Lower lobe of right lung (tissue), 2 donors: ENCODE results near the gene C22orf31. TPM values are rescaled to one million over a fixed set of nuclear protein-coding genes. Genes with fewer than 3 reads are reported as not detected.

Experiments used
- ATAC-seq, 2 donors: fragments of 200-7000 bp; cut with Tn5 transposase; one replicate each; pipeline ENCODE4 v1.9.1; 2020 to 2022; ENCODE audit warnings: mild to moderate bottlenecking in 2 of 2, moderate library complexity in 2 of 2
- DNase-seq: peaks from one replicate; pipeline ENCODE4 v3.0.0-alpha.2; 2020
- H3K27ac ChIP-seq: fragments of 200-600 bp; one replicate; pipeline ENCODE4 v1.8.0; 2022
- H3K27me3 ChIP-seq: fragments of 200-600 bp; one replicate; pipeline ENCODE4 v1.8.0; 2022; ENCODE audit warnings: low read depth
- H3K36me3 ChIP-seq: fragments of 200-600 bp; one replicate; pipeline ENCODE4 v1.8.0; 2022; ENCODE audit warnings: mild to moderate bottlenecking
- H3K4me1 ChIP-seq: fragments of 200-600 bp; one replicate; pipeline ENCODE4 v1.8.0; 2022
- H3K4me3 ChIP-seq: fragments of 200-600 bp; one replicate; pipeline ENCODE4 v1.8.0; 2022; ENCODE audit warnings: mild to moderate bottlenecking
- H3K9me3 ChIP-seq: fragments of 200-600 bp; one replicate; pipeline ENCODE4 v1.8.0; 2022
- intact Hi-C: fragments of 100-400 bp; cut with DNase I; formaldehyde crosslinking; loops from one replicate; pipeline ENCODE4 v1.11.0; 2022
- long read RNA-seq: library from polyadenylated mRNA; unstranded; transcript quantifications from one replicate; pipeline ENCODE4 v2.0.0, GENCODE V29; 2021
- total RNA-seq: library from RNA; stranded (reverse); fragmentation: NEBNext Ultra II Directional; extraction: Animal tissue kit (Norgen Biotek cat#: 25700); gene quantifications from one replicate; pipeline ENCODE4 v1.2.1, GENCODE V29; 2021
- TF ChIP-seq, protein P1 (sequence below): fragments of 200-600 bp; IDR thresholded peaks from one replicate; pipeline ENCODE4 v1.8.0; 2022; ENCODE audit warnings: antibody characterized with exemption, mild to moderate bottlenecking
- donor health status: DM: no; HTN: yes; CAD: no; lungs with severe emphysema.

C22orf31 gene
- total RNA-seq: not detected
- long read RNA-seq: 0 reads

GRCh38 chr22:29061773-29062172 lies at the start of gene C22orf31:
Gene C22orf31, minus strand, starts transcription at chr22:29061831. Its CDS starts 39 bp downstream, at chr22:29061792.
- no peak for ATAC-seq
- no peak for DNase-seq
- intact Hi-C loops: no loop called here
- H3K27ac ChIP-seq: no peak within 1 kb of the TSS
- TF ChIP-seq, protein P1, sequence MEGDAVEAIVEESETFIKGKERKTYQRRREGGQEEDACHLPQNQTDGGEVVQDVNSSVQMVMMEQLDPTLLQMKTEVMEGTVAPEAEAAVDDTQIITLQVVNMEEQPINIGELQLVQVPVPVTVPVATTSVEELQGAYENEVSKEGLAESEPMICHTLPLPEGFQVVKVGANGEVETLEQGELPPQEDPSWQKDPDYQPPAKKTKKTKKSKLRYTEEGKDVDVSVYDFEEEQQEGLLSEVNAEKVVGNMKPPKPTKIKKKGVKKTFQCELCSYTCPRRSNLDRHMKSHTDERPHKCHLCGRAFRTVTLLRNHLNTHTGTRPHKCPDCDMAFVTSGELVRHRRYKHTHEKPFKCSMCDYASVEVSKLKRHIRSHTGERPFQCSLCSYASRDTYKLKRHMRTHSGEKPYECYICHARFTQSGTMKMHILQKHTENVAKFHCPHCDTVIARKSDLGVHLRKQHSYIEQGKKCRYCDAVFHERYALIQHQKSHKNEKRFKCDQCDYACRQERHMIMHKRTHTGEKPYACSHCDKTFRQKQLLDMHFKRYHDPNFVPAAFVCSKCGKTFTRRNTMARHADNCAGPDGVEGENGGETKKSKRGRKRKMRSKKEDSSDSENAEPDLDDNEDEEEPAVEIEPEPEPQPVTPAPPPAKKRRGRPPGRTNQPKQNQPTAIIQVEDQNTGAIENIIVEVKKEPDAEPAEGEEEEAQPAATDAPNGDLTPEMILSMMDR: no peak
- no peak within 1 kb of the TSS for H3K4me3 ChIP-seq
- no peaks in the 10 kb centered on the region for H3K4me1 ChIP-seq
- no peaks in the 10 kb centered on the region for H3K9me3 ChIP-seq
- H3K27me3 ChIP-seq: no peaks in the 10 kb centered on the region
- no peaks in the 10 kb centered on the region for H3K36me3 ChIP-seq

- H3K4me1 ChIP-seq: no peaks in the 10 kb centered on the region
- H3K9me3 ChIP-seq: no peaks in the 10 kb centered on the region
- DNase-seq (no peak), ATAC-seq (no peak)
- H3K27ac ChIP-seq: no peak overlapping the region
- intact Hi-C loops: no loop called here
- H3K27me3 ChIP-seq: no peaks in the 10 kb centered on the region
- H3K4me3 ChIP-seq: no peak overlapping the region
- TF ChIP-seq, protein P1: no peak
- no peaks in the 10 kb centered on the region for H3K36me3 ChIP-seq
Measured at GRCh38 chr22:29110946-29111345, 49.3 kb upstream of the C22orf31 start.

GRCh38 chr22:29109822-29110221 lies 48.2 kb upstream of the C22orf31 start:
- Histone ChIP-seq H3K4me1 (no peaks in the 10 kb centered on the region), H3K4me3 (no peak overlapping the region), H3K9me3 (no peaks in the 10 kb centered on the region), H3K36me3 (no peaks in the 10 kb centered on the region), H3K27ac (no peak overlapping the region), H3K27me3 (no peaks in the 10 kb centered on the region)
- TF ChIP-seq, protein P1: no peak
- intact Hi-C loops: no loop called here
- no peak for ATAC-seq
- DNase-seq: no peak

DNA sequence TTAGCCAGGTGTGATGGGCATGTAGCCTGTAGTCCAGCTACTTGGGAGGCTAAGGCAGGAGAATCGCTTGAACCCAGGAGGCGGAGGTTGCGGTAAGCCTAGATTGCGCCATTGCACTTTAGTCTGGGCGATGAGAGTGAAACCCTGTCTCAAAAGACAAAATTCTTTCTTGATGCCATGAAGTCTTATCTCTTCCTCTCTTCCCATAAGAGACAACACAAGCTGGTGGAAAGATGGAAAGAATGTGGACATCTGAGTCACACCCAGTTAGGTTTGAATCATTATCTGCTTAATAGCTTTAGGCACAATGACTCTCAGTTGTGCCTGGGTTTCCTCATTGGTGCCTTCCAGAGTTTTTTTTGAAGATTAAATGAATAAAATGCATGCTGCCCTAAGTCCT lies 46.5 kb upstream of the C22orf31 start:
- no peak overlapping the region for H3K27ac ChIP-seq
- intact Hi-C loops: no loop called here
- no peak for DNase-seq
- no peaks in the 10 kb centered on the region for H3K9me3 ChIP-seq
- no peaks in the 10 kb centered on the region for H3K4me1 ChIP-seq
- TF ChIP-seq, protein P1: no peak
- ATAC-seq: no peak
- no peak overlapping the region for H3K4me3 ChIP-seq
- H3K27me3 ChIP-seq: no peaks in the 10 kb centered on the region
- H3K36me3 ChIP-seq: no peaks in the 10 kb centered on the region

DNA sequence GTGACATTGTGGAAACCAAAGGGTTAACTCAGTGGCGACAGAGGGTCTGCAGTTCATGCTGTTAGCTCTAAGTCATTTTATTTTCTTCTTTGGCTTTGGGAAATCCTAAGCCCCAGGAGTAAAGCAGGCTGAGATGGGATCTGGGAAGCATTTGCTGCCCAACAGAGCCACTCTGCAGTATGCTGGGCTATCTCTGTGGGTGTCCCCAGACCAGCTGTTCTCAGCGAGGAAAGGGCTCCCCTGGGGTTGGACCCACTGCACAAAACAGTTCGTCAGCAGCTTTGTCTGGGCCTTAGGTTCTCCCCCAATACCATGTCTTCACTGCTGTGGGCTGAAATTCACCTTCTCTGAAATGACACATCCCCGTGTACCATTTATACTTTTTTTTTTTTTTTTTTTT lies 45.2 kb upstream of the C22orf31 start:
- Histone ChIP-seq H3K27me3 (no peaks in the 10 kb centered on the region), H3K27ac (no peak overlapping the region), H3K4me3 (no peak overlapping the region), H3K36me3 (no peaks in the 10 kb centered on the region), H3K4me1 (no peaks in the 10 kb centered on the region), H3K9me3 (no peaks in the 10 kb centered on the region)
- DNase-seq: no peak
- intact Hi-C loops: no loop called here
- TF ChIP-seq, protein P1: no peak
- ATAC-seq: no peak

GRCh38 chr22:29105468-29105867 lies 43.8 kb upstream of the C22orf31 start:
- H3K36me3 ChIP-seq: no peaks in the 10 kb centered on the region

More at GRCh38 chr22:29105468-29105867, 43.8 kb upstream of the C22orf31 start:
- H3K4me3 ChIP-seq: no peak overlapping the region
- no peaks in the 10 kb centered on the region for H3K27me3 ChIP-seq
- TF ChIP-seq, protein P1: no peak
- ATAC-seq: no peak
- H3K4me1 ChIP-seq: no peaks in the 10 kb centered on the region
- H3K27ac ChIP-seq: no peak overlapping the region
- DNase-seq: no peak
- intact Hi-C loops: no loop called here
- H3K9me3 ChIP-seq: no peaks in the 10 kb centered on the region
